ENCODE measurements around the gene LOXL1.

GRCh38 chr15:73946046-73946721, 19.9 kb downstream of the LOXL1 start:
- TF ChIP-seq, protein P1, sequence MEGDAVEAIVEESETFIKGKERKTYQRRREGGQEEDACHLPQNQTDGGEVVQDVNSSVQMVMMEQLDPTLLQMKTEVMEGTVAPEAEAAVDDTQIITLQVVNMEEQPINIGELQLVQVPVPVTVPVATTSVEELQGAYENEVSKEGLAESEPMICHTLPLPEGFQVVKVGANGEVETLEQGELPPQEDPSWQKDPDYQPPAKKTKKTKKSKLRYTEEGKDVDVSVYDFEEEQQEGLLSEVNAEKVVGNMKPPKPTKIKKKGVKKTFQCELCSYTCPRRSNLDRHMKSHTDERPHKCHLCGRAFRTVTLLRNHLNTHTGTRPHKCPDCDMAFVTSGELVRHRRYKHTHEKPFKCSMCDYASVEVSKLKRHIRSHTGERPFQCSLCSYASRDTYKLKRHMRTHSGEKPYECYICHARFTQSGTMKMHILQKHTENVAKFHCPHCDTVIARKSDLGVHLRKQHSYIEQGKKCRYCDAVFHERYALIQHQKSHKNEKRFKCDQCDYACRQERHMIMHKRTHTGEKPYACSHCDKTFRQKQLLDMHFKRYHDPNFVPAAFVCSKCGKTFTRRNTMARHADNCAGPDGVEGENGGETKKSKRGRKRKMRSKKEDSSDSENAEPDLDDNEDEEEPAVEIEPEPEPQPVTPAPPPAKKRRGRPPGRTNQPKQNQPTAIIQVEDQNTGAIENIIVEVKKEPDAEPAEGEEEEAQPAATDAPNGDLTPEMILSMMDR (IDR thresholded peaks at IDR 0.05; ENCODE audit: insufficient read depth, low read depth, low read length) = no peak
- no peak for TF ChIP-seq EZH2 (IDR thresholded peaks at IDR 0.05; ENCODE audit: insufficient read depth, low read length)

Data from astrocyte (in vitro differentiated cells and primary cell).